ENCODE results near the gene IPCEF1. TPM values are rescaled to one million over a fixed set of nuclear protein-coding genes. Genes with fewer than 3 reads are reported as not detected.

Gene IPCEF1
- total and polyA plus RNA-seq, 2 of the 4 experiments (the other 2 are of a cell fraction) = under 0.01 to 0.03 TPM

- in situ Hi-C loops (cut with MboI; ENCODE audit: low sequenced_read_pairs) = no loop called here
- no peak overlapping the region for H4K5ac ChIP-seq (ENCODE audit: low read depth, low read length)
- no peak overlapping the region for H3K4me2 ChIP-seq (ENCODE audit: low read depth, low read length)
- no peak overlapping the region for H3K23ac ChIP-seq (ENCODE audit: low read depth, low read length)
- H2BK120ac ChIP-seq (ENCODE audit: low read depth, low read length) = no peak overlapping the region
- no peaks in the 10 kb centered on the region; the same call in 1 of the 2 replicates for H3K27me3 ChIP-seq (ENCODE audit: control insufficient read depth, insufficient read depth, low read length)
- ATAC-seq (ENCODE audit: low read depth) = no peak
- intact Hi-C loops (cut with micrococcal nuclease) = no loop called here
- H3K4me3 ChIP-seq (ENCODE audit: insufficient read depth, low read depth, low read length) = no peak overlapping the region
- no peak overlapping the region for H2BK5ac ChIP-seq (ENCODE audit: low read depth, low read length, poor library complexity, severe bottlenecking)
- dilution Hi-C loops (cut with HindIII; ENCODE audit: low sequenced_read_pairs, unreplicated experiment) = no loop called here
- no peak overlapping the region for H3K18ac ChIP-seq (ENCODE audit: low read depth, low read length)
- no peak overlapping the region for H3K27ac ChIP-seq (ENCODE audit: insufficient read depth, low read length)
- no peaks in the 10 kb centered on the region for H3K79me1 ChIP-seq (ENCODE audit: low read depth in 1 of 2, low read length in 2 of 2)
- no peak overlapping the region for H3K9ac ChIP-seq (ENCODE audit: low read depth, low read length)
- H2BK20ac ChIP-seq (ENCODE audit: low read depth, low read length) = no peak overlapping the region
- H3K4me1 ChIP-seq (ENCODE audit: control insufficient read depth, insufficient read depth, low read length) = no peaks in the 10 kb centered on the region
- H3K4ac ChIP-seq (ENCODE audit: low read depth, low read length) = no peak overlapping the region
- no CpG with 5 or more reads among the region's 8 CpGs for WGBS, 2 experiments (ENCODE audit: extremely low coverage in 2 of 2, insufficient read length in 1 of 2)
- BruUV-seq (replicated peaks) = no TSS peak
- H3K36me3 ChIP-seq (ENCODE audit: control insufficient read depth, insufficient read depth, low read length) = no peaks in the 10 kb centered on the region
- DNase-seq = no peak
- H3K9me1 ChIP-seq (ENCODE audit: insufficient read depth, low read length) = no peaks in the 10 kb centered on the region
- H4K91ac ChIP-seq (ENCODE audit: insufficient read depth, low read depth, low read length) = no peak overlapping the region
- no peaks in the 10 kb centered on the region for H3K9me3 ChIP-seq (ENCODE audit: control insufficient read depth, insufficient read depth, low read length)
- H2AFZ ChIP-seq (replicated peaks; ENCODE audit: low read length, poor library complexity) = no peak overlapping the region
- no peak for TF ChIP-seq POLR2A (IDR thresholded peaks at IDR 0.05; ENCODE audit: low read depth, low read length)
- TF ChIP-seq MAZ (IDR thresholded peaks at IDR 0.05; ENCODE audit: borderline replicate concordance, low read depth, low read length) = no peak
- TF ChIP-seq BHLHE40 (IDR thresholded peaks at IDR 0.05; ENCODE audit: low read depth, low read length) = no peak
- no peak for TF ChIP-seq SMC3 (IDR thresholded peaks at IDR 0.05; ENCODE audit: low read depth, low read length)
- TF ChIP-seq CEBPB (IDR thresholded peaks at IDR 0.05; ENCODE audit: low read depth, low read length) = no peak
- TF ChIP-seq RFX5 (IDR thresholded peaks at IDR 0.05; ENCODE audit: low read depth, low read length) = no peak
- no peak for TF ChIP-seq ELK1 (IDR thresholded peaks at IDR 0.05; ENCODE audit: borderline replicate concordance, low read depth, low read length)
- TF ChIP-seq CTCF (conservative IDR thresholded peaks at IDR 0.05; ENCODE audit: low read depth, low read length) = no peak
- no peak overlapping the region for H2BK15ac ChIP-seq (ENCODE audit: low read depth, low read length)
- H2AK9ac ChIP-seq (replicated peaks; ENCODE audit: low read depth, low read length, poor library complexity) = no peak overlapping the region
- CTCF ChIA-PET = no interaction called here
- no peak overlapping the region for H2AK5ac ChIP-seq (ENCODE audit: low read depth, low read length)
- POLR2A ChIA-PET (ENCODE audit: unreplicated experiment) = no interaction called here
- no peak overlapping the region for H4K8ac ChIP-seq (ENCODE audit: low read depth in 2 of 2, low read length in 2 of 2)
- no peak overlapping the region for H3K56ac ChIP-seq (ENCODE audit: extremely low read depth, insufficient read depth, low read length)
- H3K14ac ChIP-seq (replicated peaks; ENCODE audit: low read depth, low read length) = no peak overlapping the region
- H4K20me1 ChIP-seq (ENCODE audit: insufficient read depth, low read length) = no peaks in the 10 kb centered on the region
Measured at GRCh38 chr6:154123155-154123956, 233.2 kb downstream of the IPCEF1 start.
